Glomerular endothelial cell (primary cell): Measurements from ENCODE around the gene TMEM63A. TPM values are rescaled to one million over a fixed set of nuclear protein-coding genes. Genes with fewer than 3 reads are reported as not detected.

Experiments used
- DNase-seq: peaks from one replicate; pipeline ENCODE4 v3.0.0-alpha.2; 2011; ENCODE audit warnings: low read depth, low spot score; ENCODE audit errors: extremely low read depth
- total RNA-seq: library from RNA; depleted of rRNA; stranded (reverse); fragments of >200 nt; gene quantifications from 2 replicates; pipeline ENCODE4 v1.2.3, GENCODE V29; 2015

Gene TMEM63A
- total RNA-seq, 1 donor from 2014 or later: 29.7 TPM

DNA sequence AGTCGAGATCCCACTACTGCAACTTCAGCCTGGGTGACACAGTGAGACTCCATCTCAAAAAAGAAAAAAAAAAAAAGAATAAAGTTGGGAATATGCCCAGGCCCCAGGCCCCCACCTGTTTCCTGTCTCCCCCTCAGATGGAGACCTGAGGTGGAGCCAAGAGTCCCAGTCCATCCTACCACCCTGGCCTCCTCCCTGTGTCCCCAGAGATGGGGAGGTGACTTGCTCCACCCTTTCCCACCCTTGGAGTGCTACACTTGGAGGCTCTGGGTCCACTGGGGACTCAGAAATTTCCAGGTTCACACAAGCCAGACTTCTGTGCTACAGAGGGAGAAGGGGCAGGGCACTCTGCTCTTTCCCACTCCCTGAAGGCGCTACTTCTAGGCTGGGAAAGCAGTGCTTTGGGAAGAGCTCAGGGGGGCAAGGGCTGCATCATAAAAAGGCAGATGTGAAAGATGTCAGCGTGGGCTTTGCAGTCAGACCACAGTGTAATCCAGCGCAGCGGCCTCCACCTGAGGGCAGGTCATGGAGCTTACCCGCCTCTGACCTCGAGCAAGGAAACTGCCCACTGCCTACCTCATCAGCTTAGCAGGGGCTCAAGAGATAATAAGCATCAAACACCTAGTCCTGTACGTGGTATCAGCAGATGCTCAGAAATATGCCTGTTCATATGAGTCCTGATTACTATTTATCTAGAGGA is 13.4 kb downstream of the TMEM63A start:
- DNase-seq: no peak

DNA sequence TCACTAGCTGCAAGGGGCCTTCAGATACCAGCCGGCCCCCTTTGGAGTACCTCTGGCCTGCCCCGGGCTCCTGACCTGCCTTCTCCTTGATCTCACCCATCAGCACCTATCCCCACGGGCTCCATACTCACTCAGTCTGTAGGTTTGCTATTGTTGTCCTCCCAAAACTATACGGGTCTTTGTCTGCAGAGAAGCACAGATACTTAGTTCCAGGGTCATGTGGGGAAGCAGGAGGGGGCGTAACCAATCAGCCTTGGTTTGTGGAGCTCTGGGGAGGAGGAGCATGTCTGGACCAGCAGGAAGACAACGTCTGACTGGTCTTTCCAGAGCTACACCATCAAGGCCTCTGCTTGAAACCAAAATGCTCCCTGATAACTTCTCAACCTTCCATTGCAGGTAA is 15.2 kb downstream of the TMEM63A start:
- no peak for DNase-seq

DNA sequence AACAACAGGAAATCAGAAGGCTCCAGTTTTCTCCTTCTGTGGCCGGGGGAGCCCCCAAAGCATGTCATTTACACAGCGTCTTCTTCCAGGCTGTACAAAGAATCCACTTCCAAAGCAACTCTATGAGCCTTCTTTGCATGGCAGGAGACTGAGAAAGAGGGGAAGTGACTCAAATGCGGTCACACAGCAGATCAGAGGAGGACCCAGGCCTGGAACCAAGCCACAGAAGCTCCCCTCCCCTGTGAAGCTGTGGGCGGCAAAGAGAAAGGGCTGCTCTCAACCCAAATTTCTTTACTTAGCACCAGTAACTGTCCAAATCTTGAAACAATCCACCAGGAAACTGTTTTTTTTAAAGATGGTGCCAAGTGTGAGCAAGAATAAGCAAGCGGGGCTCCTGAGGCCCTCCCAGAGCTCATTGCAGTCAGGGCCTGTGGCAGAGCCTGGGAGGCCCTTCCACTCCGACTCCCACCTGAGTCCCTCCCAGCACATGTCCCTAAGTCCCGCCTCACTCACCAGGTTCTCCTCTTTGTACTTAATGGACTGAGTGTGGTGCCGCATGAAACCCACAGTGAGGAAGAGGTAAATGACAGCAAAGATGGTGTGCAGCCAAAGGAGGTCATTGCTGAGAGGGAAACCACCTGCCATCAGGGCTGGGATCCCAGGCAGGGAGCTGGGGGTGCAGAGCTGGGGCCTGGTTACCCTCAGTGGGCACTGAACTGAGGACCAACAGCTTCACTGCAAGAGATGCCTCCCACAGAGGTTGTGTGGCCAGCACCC is 15.9 kb downstream of the TMEM63A start:
- DNase-seq: no peak

DNA sequence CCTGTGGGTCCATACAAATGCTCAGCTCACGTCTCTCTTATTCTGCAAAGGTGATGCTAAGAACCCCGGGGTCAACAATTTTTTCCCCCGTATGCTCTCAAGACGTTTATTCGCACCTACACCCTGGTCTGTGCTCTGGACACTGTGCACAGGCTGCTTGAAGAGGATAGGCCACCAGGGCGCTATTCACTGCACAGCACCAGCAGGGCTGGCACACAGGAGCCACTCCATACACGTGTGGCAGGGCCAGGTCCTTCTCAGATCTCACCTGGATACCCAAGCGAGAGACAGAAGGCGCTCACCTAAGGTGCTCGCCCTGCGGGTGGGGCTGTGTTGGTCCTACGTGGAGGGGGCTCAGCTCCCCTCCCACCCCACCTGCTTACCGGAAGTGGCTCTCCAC is 16.7 kb downstream of the TMEM63A start:
- DNase-seq: no peak

DNA sequence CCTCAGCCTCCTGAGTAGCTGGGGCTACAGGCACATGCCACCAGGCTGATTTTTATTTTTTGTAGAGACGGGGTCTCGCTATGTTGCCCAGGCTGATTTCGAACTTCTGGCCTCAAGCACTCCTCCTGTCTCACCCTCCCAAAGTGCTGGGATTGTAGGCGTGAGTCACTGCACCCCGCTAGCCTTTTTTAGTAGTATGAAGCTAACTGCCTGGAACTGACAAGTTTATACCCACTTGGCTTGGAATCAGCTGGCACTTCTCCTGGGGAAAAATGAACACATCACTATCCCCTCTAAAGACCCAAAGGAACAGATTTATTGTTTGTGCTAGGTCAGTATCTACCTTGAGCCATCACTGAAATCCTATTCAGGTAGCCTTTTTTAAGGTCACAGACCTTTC is 19.0 kb downstream of the TMEM63A start:
- no peak for DNase-seq

DNA sequence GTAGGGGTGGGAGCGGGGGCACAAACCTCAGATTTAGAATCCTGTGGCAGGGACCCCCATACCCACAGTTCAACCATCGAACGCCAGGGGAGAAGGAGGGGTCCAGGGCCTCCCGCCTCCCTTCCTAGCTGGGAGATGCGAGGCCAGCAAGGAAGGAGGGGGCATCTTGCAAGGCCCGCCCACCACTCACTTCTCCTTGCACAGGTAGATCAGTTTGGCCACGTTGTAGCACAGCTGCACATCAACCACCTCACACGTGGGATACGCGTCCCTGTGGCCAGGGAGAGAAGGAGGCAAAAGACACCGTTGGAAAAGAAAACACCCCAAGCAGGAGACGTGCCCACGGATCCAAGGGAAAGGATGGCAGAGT is 19.6 kb downstream of the TMEM63A start:
- DNase-seq: no peak

DNA sequence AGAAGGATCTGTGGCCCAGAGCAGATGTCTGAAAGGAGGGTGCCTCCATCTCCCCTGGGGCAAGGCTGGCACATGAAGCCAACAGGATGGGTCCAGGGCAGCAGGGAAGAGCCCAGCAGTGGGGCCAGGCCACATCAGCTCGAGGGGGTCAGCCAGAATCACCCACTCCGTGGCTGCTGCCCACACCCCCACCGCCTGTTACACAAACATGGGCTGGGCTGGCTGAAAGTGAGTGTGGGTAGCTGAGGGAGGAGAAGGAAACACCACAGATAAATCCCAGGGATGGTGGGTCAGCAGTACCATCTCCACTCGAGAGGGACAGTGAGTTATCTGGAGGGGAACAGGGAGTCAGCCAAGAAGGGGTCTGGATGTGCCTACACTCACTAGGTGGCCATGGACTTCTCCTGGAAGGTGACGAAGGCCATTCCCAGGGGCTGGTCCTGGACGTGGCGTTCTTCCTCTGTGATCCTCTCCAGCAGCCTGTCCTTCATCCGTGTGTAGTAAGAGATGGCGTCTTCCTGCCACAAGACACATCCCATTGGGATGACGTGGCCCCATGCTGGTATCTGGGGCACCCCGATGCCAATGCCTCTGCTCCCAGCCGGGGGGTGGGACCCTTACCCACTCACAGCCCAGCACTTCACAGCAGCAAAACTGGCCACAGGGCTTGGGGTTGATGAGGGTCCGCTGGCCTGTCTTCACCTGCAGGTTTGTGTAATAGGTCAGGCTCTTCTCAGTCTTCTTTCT is 20.2 kb downstream of the TMEM63A start:
- DNase-seq: no peak

DNA sequence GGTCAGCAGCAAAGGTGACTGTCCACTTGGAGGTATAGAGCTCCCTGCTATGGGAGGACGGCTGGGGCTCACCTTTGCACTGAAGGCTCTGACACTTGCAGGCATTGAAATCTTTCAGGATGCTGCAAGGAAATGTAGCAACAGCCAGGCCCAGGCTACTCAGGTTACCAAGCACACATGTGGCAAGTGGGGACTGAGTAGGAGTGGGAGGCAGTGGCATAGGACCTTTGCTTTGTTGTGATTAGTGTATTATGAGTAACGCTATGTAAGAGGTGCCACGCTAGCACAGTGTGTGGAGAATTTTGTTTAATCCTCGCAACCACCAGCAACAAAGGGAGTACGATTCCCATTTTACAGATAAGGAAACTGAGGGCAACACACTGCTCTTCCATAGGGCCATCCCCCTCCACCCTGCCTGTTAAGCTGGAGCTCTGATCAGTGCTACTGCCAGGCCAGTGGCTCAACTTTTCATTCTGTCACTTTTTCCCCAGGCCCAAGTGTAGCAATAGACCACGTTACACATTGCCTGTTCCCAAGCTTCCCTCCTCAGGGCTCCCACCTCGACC is 21.2 kb downstream of the TMEM63A start:
- no peak for DNase-seq

DNA sequence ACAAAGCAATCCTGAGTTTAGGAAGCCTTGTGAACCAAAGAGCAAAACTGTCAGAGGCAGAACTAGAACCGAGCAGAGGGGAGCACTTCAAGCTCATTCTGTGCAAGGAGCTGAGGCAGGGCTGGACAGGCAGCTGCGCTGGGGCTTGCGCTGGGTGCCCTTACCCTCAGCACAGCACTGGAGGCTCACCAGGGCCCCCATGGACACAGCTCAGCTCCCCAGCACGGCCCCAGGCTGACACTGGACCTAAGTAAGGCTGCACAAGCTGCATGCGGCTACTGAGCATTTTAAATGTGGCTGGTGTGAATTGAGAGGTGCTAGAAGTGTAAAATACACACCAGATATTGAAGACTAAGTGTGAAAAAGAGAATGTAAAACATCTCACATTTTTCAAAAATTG is 22.1 kb downstream of the TMEM63A start:
- DNase-seq: no peak

DNA sequence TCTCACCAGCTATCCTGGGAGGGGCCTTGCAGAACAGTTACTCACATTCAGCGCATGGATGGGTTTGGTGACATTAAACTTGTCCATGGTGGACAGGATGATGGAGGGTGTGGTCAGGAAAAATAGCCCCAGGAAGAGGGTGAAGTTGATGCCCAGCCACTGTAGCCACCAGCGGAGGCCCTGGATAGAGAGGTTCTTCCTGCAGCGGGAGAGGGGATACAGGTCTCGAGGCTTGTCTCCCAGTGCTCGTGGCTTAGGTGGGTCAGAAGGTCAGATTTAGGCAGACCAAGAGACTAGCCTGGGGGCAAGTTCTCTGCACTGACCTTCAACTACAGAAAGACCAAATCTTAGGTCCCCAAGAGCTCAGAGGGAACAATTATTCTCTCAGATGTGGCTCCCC is 23.0 kb downstream of the TMEM63A start:
- DNase-seq: no peak

DNA sequence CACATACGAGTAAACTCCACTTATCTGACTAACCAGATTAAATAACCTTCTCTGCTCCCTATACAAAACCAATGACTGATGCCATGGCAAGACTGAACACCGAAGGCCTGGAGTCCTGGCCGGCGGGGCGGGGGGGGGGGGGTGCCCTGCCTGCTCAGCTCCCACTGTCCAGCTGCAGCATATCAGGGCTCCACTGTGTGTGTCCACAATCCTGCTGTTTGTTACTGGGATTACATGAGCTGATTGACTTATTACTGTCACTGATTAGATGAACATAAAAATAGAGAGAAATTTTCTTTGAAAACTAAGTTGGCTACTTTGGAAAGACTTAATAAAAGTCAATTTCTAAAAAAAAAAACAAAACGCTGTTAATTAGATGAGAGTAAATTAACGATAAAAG is 24.9 kb downstream of the TMEM63A start:
- DNase-seq: no peak

DNA sequence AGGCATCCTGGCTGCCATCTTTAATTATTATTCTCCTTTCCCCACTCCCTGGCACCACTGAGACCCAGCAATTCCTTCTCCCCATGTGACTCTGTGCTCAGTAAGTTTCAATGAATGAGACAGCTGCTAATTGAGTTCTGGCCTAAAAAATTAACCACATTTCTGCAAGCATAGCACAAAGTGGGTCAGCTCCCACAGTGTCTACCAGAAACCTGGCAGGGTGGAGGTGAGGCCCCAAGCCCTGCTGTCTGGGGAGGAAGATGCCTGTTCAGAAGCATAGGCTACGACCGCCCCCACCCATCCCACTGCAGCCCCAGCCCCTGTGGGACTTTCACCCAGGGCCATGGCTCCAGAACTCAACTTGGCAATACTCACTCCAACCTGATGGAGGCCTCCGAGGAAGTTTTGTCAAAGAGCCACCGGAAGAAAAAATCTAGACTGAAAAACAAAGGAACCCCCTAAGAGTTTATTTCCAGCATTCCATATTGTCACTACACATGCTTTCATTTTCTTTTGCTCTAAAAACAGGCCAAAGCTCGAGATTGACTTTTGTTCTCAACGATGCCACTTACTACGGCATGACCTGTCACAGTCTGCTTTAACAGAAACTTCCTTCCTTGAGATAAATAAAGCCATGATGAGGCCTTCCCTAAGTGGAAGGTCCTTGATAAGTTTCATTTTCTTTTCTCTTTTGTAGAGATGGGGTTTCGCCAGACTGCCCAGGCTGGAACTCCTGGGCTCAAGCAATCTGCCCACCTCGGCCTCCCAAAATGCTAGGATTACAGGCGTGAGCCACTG is 26.5 kb downstream of the TMEM63A start:
- DNase-seq: no peak

DNA sequence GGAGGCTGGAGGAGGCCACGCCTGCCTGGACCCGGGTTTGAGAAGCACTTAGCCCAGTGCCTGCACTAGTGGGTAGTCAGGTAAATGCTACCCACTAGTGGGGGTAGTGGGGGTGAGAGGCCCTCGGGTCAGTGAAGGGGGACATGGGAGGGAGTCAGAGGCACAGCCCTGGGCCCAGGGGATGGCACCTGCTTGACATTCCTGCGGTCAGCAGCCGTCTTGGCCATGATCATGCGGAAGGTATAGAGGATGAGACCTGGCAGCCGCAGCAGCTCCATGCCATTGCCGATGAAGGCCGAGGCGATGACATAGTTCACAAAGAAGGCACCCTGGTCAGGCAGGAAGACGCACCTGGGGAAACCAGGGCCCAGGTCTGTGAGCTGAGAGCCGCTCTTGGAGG is 28.7 kb downstream of the TMEM63A start:
- DNase-seq: no peak

DNA sequence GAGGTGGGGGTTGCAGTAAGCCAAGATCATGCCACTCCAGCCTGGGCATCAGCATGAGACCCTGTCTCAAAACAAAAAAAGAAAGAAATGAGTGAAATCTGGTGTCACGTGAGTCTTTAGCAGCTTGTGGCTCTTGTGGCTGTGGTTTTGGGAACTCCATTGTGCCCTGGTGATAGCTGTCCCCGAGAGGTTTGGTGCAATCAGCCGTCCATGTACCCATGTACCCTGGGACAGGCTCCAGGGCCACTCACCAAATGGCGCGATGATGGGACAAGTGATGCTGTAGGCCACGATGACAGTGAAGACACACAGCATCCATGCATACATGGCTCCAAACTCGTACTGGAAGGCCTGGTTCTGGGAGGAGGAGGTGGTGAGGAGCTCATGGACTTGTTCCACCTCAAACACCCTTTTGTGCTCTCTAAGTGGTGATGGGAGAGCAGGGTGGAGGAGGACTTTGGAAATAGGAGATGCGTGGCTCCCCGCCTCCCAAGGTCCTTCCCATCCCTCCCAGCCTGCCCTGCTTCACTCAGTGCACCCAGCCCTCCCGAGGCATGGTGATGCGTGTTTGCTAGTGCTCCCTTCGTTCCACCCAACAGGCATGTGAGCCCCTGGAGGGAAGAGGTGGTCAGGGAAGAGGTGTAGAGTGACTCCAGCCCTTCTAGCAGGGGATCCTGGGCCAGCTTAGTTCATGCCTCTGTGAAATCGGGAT is 29.6 kb downstream of the TMEM63A start:
- no peak for DNase-seq

DNA sequence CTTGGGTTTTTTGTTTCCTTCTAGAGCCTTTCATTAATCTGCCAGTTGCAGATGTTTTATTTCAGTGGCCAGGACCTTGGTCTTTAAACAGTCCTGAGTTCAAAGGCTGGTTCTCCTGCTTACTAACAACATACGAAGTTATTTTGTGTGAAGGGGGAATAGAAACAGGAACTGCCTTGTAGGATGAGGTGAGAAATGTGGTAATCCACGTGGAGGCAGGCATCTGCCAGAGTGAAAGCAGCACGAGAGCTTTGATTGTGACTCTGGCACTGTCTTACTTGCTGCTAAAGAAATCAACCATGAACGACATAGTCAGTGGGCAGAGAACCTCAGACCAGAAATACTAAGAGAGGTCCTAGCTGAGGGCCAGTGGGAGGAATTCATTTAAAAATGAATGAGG is 30.4 kb downstream of the TMEM63A start:
- no peak for DNase-seq

DNA sequence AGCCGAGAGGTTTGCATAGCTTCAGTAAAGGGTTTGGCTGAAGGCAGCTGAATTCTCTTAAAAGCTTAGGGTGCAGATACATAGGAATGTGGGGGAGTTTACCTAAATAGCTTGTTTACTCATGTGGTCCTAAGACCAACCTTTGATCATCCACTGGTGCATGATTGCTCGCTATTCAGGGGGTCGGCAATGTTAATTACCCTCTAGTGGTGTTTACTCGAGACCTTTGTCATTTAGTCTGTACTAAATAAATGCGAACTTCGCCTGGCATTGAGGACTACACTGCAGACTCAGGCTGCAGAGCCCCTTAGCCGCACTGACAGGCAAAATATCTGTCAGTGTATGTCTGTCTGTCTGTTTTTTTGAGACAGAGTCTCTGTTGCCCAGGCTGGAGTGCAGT is 31.8 kb downstream of the TMEM63A start:
- DNase-seq: no peak

DNA sequence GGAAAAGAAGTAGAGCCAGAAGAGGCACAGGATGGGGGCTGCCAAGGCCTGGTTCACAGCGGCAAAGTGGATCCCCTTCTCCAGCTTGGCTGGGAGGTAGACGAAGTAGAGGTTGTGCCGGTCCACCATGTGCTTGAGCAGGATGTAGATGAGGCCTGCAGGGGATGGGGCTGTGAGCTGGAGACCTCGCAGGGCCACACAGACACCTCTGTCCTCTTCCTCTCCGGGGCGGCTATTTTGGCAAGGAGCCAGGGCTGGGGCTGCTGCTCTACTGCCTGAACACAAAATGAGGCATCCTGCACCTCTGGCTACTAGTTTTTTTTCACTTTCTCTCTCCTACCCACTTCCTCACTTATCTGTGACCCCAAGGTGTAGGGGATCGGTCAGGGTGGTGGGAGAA is 32.3 kb downstream of the TMEM63A start:
- no peak for DNase-seq

DNA sequence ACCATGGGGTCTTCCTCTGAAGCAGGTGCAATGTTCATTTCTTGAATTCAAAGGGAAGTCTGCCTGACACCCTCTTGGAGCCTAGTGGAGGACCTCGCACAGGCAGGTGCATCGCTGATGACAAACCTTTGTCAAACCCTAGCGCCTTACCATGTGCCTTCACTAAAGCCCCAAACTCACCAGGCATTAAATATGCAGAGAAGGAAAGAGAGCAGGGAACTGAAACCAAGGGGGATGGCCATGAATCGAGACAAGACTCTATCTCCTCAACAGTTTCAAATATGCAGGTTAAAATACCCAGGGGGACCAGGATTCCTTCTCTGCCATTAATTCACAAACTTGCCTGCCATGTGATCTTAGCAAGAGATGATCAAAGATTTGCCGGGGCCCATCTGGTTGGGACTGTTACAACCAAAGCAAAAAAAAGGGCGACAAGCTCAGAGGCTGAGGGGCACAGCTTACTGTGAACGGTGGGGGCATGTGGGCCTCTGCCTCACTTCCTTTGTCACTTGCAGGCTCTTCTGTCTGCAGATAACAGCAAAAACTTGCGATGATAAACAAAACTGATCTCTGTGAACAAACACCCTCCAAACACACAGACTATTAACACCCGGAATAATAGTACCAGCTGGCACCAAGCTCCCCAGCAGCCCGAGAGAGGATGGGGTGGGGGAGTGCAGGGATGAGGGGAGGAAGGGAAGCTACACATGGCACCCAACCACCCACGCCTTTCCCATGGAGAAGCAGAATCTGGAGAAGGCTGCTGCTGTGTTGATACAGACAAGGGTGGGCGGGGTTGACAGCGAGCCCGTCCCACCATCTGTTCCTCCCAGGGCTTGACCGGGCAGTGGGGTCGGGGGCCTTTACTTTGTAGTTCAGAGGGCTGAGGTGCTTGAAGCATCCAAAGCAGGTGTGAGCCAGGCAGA is 33.9 kb downstream of the TMEM63A start:
- no peak for DNase-seq

DNA sequence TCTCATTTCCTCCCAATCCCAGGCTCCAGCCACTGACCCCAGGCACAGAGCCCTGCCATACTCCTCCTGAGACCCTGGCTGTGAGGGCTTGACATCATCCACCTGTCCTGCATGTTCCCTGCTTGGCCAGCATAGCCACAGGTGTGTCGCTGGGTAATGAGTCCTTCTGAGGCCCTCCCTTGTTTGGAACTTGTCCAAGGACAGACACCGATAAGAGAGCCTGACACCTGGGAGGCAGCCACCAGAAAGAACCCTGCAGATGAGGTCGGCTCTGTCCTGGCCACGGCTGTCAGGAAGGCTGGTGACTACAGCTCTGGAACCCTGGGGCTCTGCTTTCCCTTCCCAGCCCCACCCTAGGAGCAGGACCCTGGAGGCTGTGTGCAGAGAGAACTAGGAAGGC is 34.6 kb downstream of the TMEM63A start:
- no peak for DNase-seq
